ENCODE measurements around the gene PRKAR1A. TPM values are rescaled to one million over a fixed set of nuclear protein-coding genes. Genes with fewer than 3 reads are reported as not detected.

PRKAR1A gene
- total RNA-seq (458 and 473 TPM in 2 replicates), polyA plus RNA-seq (301 and 323 TPM in 2 replicates)

DNA sequence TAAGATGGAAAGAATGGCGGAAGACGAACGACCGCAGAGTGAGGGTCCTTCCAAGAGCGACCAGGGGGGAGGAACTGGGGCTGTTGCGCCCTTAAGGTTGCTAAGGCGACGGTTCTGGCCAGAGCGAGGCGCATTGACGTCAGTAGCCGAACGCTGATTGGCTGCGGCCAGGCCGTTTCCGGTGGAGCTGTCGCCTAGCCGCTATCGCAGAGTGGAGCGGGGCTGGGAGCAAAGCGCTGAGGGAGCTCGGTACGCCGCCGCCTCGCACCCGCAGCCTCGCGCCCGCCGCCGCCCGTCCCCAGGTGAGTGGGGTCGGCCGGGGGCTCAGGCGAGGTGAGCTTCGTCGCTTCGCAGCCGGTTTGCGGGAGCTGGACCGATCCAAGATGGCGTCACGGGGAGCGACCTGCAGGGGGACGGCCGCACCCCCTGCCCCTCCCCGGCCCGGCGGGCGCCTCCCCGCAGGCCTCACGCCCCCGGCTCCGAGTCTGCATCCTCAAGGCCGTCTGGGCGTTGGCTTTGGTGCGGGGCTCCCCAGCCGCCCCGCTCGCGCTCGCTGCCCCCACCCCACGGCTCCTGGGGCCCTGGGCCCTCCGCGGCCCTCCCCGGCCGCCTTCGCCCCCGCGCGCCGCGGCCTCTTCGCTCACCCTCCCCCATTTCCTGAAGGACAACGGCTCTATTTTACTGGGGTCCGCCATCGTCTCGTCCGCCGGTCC lies at the start of gene PRKAR1A:
PRKAR1A (plus strand) TSS at position 184 of the 713 bp plus-strand sequence. CDS start 2,970 bp downstream, outside the sequence.
- Histone ChIP-seq H3K27me3 (no peaks in the 10 kb centered on the region), H3K4me3 (peak within 1 kb of the TSS; percentile 91), H3K27ac (peak within 1 kb of the TSS; percentile 97), H3K9me3 (ENCODE audit: low read depth) (no peaks in the 10 kb centered on the region), H3K4me1 (ENCODE audit: low read depth) (peaks cover 31% of the 10 kb centered on the region), H3K36me3 (peaks cover 20% of the 10 kb centered on the region)
- peak; percentile 97 for DNase-seq (ENCODE audit: low read depth in 1 of 2, low spot score in 1 of 2)
- TF ChIP-seq CTCF (IDR thresholded peaks at IDR 0.05; ENCODE audit: low read depth, low read length), result no peak

- Histone ChIP-seq H3K27me3 (no peaks in the 10 kb centered on the region), H3K4me3 (no peak overlapping the region), H3K27ac (no peak overlapping the region), H3K4me1 (ENCODE audit: low read depth) (peaks cover 38% of the 10 kb centered on the region), H3K36me3 (no peaks in the 10 kb centered on the region), H3K9me3 (ENCODE audit: low read depth) (no peaks in the 10 kb centered on the region)
- no peak for TF ChIP-seq CTCF (IDR thresholded peaks at IDR 0.05; ENCODE audit: low read depth, low read length)
- no peak for DNase-seq (ENCODE audit: low read depth in 1 of 2, low spot score in 1 of 2)
Observed at GRCh38 chr17:68463211-68464019, 48.8 kb upstream of the PRKAR1A start.

- Histone ChIP-seq H3K9me3 (ENCODE audit: low read depth) (no peaks in the 10 kb centered on the region), H3K27ac (peak overlapping the region; percentile 99), H3K36me3 (no peaks in the 10 kb centered on the region), H3K4me1 (ENCODE audit: low read depth) (peaks cover 23% of the 10 kb centered on the region), H3K27me3 (no peaks in the 10 kb centered on the region), H3K4me3 (no peak overlapping the region)
- no peak for TF ChIP-seq CTCF (IDR thresholded peaks at IDR 0.05; ENCODE audit: low read depth, low read length)
- DNase-seq (ENCODE audit: low read depth in 1 of 2, low spot score in 1 of 2), result peak; percentile 45 to 53
Observed at GRCh38 chr17:68468334-68468733, 43.9 kb upstream of the PRKAR1A start.

DNA sequence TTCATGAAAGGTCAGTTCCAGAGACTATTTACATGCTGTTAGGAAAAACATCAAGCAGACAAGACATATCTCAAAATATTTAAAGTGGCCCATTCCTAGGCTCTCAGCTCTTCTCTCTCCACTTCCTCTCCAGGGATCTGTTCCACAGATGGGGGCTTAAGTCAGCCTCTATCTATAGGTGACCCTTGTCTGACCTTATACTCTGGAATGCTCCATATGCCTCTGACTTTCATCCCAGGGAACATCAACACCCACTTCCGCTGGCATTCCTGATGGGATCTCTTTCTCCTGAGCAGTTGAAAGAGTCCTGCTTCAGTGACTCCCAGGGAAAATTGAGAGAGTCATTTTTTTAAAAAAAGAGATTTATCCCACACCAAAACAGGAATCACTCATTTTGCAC lies 43.4 kb upstream of the PRKAR1A start:
- peaks cover 23% of the 10 kb centered on the region for H3K4me1 ChIP-seq (ENCODE audit: low read depth)
- no peak overlapping the region for H3K4me3 ChIP-seq
- no peaks in the 10 kb centered on the region for H3K27me3 ChIP-seq
- DNase-seq (ENCODE audit: low read depth in 1 of 2, low spot score in 1 of 2), result peak; percentile 57 to 90
- H3K9me3 ChIP-seq (ENCODE audit: low read depth), result no peaks in the 10 kb centered on the region
- peak overlapping the region; percentile 99 for H3K27ac ChIP-seq
- no peaks in the 10 kb centered on the region for H3K36me3 ChIP-seq
- no peak for TF ChIP-seq CTCF (IDR thresholded peaks at IDR 0.05; ENCODE audit: low read depth, low read length)

- TF ChIP-seq CTCF (IDR thresholded peaks at IDR 0.05; ENCODE audit: low read depth, low read length), result no peak
- Histone ChIP-seq H3K36me3 (no peaks in the 10 kb centered on the region), H3K4me1 (ENCODE audit: low read depth) (peaks cover 23% of the 10 kb centered on the region), H3K27me3 (no peaks in the 10 kb centered on the region), H3K9me3 (ENCODE audit: low read depth) (no peaks in the 10 kb centered on the region), H3K27ac (no peak overlapping the region), H3K4me3 (no peak overlapping the region)
- no peak for DNase-seq (ENCODE audit: low read depth in 1 of 2, low spot score in 1 of 2)
Observed at GRCh38 chr17:68470961-68471360, 41.3 kb upstream of the PRKAR1A start.

All from cardiac muscle cell (in vitro differentiated cells and primary cell).